ENCODE data around the gene SMARCD2.

DNA sequence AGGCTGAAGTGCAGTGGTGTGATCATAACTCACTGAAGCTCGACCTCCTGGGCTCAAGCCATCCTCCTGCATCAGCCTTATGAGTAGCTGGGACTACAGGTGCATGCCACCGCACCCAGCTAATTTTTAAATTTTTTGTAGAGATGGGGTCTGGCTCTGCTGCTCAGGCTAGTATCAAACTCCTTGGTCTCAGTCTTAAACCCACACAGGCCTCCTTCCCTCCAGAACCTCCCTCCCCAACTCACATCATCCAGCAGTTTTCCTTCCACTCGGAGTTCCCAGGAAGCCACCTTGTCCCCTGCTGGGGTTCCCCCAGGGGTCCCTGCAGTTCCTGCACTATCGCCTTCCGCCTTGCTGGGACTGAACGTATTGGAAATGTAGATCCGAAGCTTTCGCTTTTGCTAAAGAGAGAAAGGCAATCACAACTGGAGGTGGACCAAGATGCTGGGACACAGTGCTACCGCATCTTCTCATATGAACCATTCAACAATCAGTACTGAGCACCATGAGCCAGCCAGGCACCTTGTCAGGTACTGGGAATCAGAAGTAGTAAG lies 7.2 kb downstream of the SMARCD2 start:
- peak; percentile 2 for TF ChIP-seq CTCF (IDR thresholded peaks at IDR 0.05; ENCODE audit: poor library complexity, severe bottlenecking)
- TF ChIP-seq EP300 (conservative IDR thresholded peaks at IDR 0.05; ENCODE audit: poor library complexity, severe bottlenecking): no peak
- TF ChIP-seq POLR2AphosphoS5 (IDR thresholded peaks at IDR 0.05): no peak

Data from neural cell (in vitro differentiated cells).